NCI-H524 treated with DMSO at 0.1 percent for 48 hours (cell line): ENCODE data around the gene SIRT2.
"Not testable (repeated sequence)": the region's sequence is repeated elsewhere in the genome, so short reads cannot be mapped to it uniquely, and the experiment has no call there.

Source experiments
- DNase-seq: peaks from one replicate; lab custom pipeline; 2025; lab: John Stamatoyannopoulos, UW

Gene SIRT2

GRCh38 chr19:38899447-38900201 is at the start of gene SIRT2, which contains the start of gene NFKBIB:
Gene SIRT2 (minus strand): TSS chr19:38899618. CDS start chr19:38899521, 97 bp downstream.
Gene NFKBIB (plus strand): TSS chr19:38899969. CDS start chr19:38900033, 64 bp downstream.
- peak; percentile 100 for DNase-seq

- DNase-seq: no peak
Observed at GRCh38 chr19:38946229-38947010, 47.0 kb upstream of the SIRT2 start.

GRCh38 chr19:38945562-38946228 is 46.3 kb upstream of the SIRT2 start:
- DNase-seq: no peak

- DNase-seq: no peak
Observed at GRCh38 chr19:38944981-38945506, 45.6 kb upstream of the SIRT2 start.

GRCh38 chr19:38942471-38943181 is 43.2 kb upstream of the SIRT2 start:
- no peak for DNase-seq

- no peak for DNase-seq
Observed at GRCh38 chr19:38941979-38942378, 42.6 kb upstream of the SIRT2 start.

- DNase-seq: not testable (repeated sequence)
Observed at GRCh38 chr19:38941466-38941865, 42.0 kb upstream of the SIRT2 start.

GRCh38 chr19:38939957-38940356 is 40.5 kb upstream of the SIRT2 start:
- DNase-seq: no peak

- no peak for DNase-seq
Observed at GRCh38 chr19:38933544-38933943, 34.1 kb upstream of the SIRT2 start.

- no peak for DNase-seq
Observed at GRCh38 chr19:38932425-38933179, 33.2 kb upstream of the SIRT2 start.

- no peak for DNase-seq
Observed at GRCh38 chr19:38931521-38931793, 32.0 kb upstream of the SIRT2 start.

GRCh38 chr19:38930776-38931520 is 31.5 kb upstream of the SIRT2 start, which contains the start of gene MRPS12:
Gene MRPS12 (plus strand): TSS chr19:38930944. CDS start chr19:38931295, 351 bp downstream.
- DNase-seq: peak; percentile 96

GRCh38 chr19:38929929-38930775 is 30.7 kb upstream of the SIRT2 start, which contains the start of gene SARS2:
Gene SARS2 (minus strand): TSS chr19:38930763. CDS start chr19:38930736, 27 bp downstream.
- peak; percentile 86 for DNase-seq

GRCh38 chr19:38928391-38929001 is 29.1 kb upstream of the SIRT2 start:
- DNase-seq: no peak

GRCh38 chr19:38924388-38924787 is 25.0 kb upstream of the SIRT2 start:
- no peak for DNase-seq

- no peak for DNase-seq
Observed at GRCh38 chr19:38922482-38922881, 23.1 kb upstream of the SIRT2 start.

GRCh38 chr19:38921420-38922274 is 22.2 kb upstream of the SIRT2 start:
- no peak for DNase-seq
